RWPE2 (cell line): Measurements from ENCODE around the gene NANOS3.

Experiments
- ATAC-seq: fragments of 200-7000 bp; cut with Tn5 transposase; 3 replicates; pipeline ENCODE4 v1.9.1; 2021; ENCODE audit warnings: low read depth
- DNase-seq: peaks from one replicate; pipeline ENCODE4 v3.0.0-alpha.2; 2020; ENCODE audit warnings: low spot score
- H3K27ac ChIP-seq: fragments of 450-650 bp; 2 replicates; pipeline ENCODE4 v1.5.1; 2017; ENCODE audit warnings: mild to moderate bottlenecking; ENCODE audit not compliant: poor library complexity, severe bottlenecking
- H3K27me3 ChIP-seq: fragments of 250-450 bp; sonication (Bioruptor Pico); 2 replicates; pipeline ENCODE4 v1.5.1; 2021; ENCODE audit warnings: mild to moderate bottlenecking, moderate library complexity; ENCODE audit not compliant: insufficient read depth, poor library complexity, severe bottlenecking
- H3K36me3 ChIP-seq: fragments of 250-450 bp; sonication (Bioruptor Pico); 2 replicates; pipeline ENCODE4 v1.5.1; 2020; ENCODE audit warnings: low read depth, mild to moderate bottlenecking, moderate library complexity
- H3K4me1 ChIP-seq: fragments of 250-450 bp; sonication (Bioruptor Pico); 2 replicates; pipeline ENCODE4 v1.5.1; 2021; ENCODE audit warnings: mild to moderate bottlenecking, moderate library complexity; ENCODE audit not compliant: insufficient read depth, poor library complexity, severe bottlenecking
- H3K4me3 ChIP-seq: fragments of 250-450 bp; sonication (Bioruptor Pico); 2 replicates; pipeline ENCODE4 v1.5.1; 2021; ENCODE audit warnings: mild to moderate bottlenecking, moderate library complexity; ENCODE audit not compliant: severe bottlenecking
- H3K9me3 ChIP-seq: fragments of 250-450 bp; sonication (Bioruptor Pico); 2 replicates; pipeline ENCODE4 v1.5.1; 2021; ENCODE audit warnings: mild to moderate bottlenecking, moderate library complexity; ENCODE audit not compliant: severe bottlenecking
- TF ChIP-seq, protein P1 (sequence below): fragments of 450-650 bp; IDR thresholded peaks from one replicate; pipeline ENCODE4 v1.5.1; 2017; ENCODE audit warnings: mild to moderate bottlenecking, moderate library complexity; ENCODE audit not compliant: poor library complexity, severe bottlenecking

The NANOS3 gene

DNA sequence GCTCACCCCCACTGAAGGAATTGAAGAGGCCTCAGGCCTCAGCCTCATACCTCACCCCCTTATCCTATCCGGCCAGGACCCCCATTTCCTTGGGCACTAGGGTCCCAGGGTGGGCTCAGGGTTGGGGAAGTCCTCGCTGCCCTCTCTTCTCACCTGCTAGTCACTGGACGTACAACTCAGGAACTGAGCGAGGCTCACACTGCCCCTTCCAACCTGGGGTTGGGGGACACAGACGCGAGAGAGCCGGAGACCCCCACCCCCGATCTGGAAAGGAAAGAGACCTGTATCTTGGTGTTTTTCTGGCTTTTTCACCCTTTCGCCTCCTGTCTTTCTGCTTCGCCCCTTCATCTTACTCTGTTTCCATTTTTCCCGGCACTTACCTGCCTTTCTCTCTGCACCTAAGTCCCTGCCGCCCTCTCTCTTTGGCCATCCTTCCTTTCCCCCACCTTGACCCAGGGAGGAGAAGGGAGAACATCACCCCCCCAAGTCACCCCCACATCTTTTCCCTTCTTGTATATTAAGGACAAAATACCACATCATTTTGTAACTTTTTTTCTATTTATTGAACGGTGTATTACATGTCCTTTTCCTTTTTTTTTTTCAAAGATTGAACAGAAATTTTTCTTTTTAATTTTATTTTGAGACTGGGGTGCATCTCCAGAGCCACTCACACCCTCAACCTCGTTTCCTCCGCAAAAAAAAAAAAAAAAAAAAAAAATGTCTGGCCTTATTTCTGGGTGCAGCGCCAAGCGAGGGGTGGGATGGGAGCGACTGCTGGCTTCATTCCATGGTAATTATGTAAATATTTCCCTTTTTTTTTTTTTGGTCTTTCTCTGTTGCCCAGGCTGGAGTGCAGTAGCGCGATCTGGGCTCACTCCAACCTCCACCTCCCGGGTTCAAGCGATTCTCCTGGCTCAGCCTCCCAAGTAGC, 45.1 kb upstream of the NANOS3 start:
- DNase-seq, result no peak
- Histone ChIP-seq H3K27ac (peak overlapping the region; percentile 98), H3K36me3 (peaks cover 41% of the 10 kb centered on the region), H3K4me1 (peaks cover 16% of the 10 kb centered on the region), H3K9me3 (no peaks in the 10 kb centered on the region), H3K4me3 (no peak overlapping the region), H3K27me3 (no peaks in the 10 kb centered on the region)
- no peak for ATAC-seq
- TF ChIP-seq, protein P1, sequence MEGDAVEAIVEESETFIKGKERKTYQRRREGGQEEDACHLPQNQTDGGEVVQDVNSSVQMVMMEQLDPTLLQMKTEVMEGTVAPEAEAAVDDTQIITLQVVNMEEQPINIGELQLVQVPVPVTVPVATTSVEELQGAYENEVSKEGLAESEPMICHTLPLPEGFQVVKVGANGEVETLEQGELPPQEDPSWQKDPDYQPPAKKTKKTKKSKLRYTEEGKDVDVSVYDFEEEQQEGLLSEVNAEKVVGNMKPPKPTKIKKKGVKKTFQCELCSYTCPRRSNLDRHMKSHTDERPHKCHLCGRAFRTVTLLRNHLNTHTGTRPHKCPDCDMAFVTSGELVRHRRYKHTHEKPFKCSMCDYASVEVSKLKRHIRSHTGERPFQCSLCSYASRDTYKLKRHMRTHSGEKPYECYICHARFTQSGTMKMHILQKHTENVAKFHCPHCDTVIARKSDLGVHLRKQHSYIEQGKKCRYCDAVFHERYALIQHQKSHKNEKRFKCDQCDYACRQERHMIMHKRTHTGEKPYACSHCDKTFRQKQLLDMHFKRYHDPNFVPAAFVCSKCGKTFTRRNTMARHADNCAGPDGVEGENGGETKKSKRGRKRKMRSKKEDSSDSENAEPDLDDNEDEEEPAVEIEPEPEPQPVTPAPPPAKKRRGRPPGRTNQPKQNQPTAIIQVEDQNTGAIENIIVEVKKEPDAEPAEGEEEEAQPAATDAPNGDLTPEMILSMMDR, result no peak

DNA sequence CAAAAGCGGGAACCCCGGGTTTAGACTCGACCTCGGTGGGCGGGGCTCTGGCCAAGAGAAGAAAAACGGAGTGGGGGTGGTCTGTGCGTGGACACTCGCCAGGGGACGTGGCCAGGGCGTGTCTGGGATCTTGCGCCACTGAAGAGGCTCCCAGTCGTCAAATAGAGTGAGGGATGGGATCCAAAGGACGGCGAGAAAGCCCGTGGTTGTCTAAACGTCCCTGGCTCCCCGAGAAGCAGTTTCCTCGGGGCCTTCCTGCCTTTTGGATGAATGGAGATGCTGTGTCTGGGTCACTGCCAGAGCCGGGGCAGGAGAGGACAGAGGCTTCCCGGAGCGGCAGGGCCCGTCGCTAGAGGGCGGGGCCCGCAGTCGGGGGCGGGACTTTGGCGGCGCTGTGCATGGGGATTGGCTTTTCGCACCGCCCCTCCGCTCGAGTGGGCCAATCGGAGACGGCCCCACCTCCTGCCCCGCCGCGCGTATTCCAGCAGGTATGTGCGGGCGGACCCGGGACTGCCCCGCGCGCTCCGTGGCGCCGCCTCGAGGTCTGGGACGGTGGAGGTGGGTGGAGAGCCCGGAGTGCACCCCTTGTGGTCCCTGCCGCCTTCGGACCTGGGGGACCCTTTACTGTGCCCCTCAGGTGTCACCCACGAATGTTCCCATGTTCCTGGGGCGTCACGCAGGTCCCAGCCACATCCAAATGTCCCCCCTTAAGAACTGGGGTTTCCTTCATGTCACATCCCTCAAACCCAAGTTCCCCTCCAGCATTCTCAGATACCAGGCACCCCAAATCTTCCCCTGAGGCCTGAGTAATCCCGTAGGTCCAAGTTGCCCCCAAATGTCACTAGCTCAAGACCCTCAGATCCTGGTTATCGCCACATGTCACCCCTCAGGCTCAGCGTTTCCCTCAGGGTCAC, 43.3 kb upstream of the NANOS3 start:
- TF ChIP-seq, protein P1, result peak; percentile 73
- Histone ChIP-seq H3K4me3 (no peak overlapping the region), H3K27ac (peak overlapping the region; percentile 98)

DNA sequence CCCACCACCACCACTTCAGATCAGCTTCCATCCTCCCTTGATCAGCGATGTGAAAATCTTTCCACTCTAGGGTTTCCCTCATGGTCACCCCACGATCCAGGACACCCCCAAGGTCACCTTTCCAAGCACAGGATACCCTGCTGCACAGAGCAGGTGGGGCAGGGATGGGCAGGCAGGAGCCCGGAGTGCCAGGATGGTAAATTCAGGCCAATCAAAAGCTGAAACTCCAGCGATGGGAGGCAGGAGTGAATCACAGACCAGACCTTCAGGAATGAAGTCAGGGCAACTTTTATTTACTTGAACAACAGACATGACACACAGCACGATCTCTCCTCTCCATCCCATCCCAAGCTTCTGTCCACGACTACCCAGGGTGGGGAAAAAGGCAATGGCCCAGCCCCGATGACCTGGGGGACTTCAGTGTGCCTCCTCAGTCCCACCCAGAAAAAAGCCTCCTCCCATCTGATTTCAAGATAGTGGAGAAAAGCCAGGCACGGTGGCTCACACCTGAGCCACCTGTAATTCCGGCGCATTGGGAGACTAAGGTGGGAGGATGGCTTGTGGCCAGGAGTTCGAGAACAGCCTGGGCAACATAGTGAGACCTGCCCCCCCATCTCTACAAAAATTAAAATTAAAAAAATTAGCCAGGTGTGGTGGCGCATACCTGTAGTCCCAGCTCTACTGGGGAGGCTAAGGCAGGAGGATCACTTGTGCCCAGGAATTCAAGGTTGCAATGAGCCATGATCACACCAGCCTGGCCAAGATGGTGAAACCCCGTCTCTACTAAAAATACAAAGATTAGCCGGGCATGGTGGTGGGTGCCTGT, 42.5 kb upstream of the NANOS3 start:
- no peak for DNase-seq
- peaks cover 68% of the 10 kb centered on the region for H3K36me3 ChIP-seq
- no peaks in the 10 kb centered on the region for H3K27me3 ChIP-seq
- peak overlapping the region; percentile 98 for H3K27ac ChIP-seq
- peak; percentile 40 for ATAC-seq
- no peaks in the 10 kb centered on the region for H3K9me3 ChIP-seq
- H3K4me1 ChIP-seq, result peaks cover 29% of the 10 kb centered on the region
- no peak overlapping the region for H3K4me3 ChIP-seq
- TF ChIP-seq, protein P1, result no peak

More for the DNA sequence above, 43.3 kb upstream of the NANOS3 start:
- DNase-seq, result peak; percentile 94
- ATAC-seq, result peak; percentile 76
- no peaks in the 10 kb centered on the region for H3K9me3 ChIP-seq
- peaks cover 26% of the 10 kb centered on the region for H3K4me1 ChIP-seq
- H3K36me3 ChIP-seq, result peaks cover 59% of the 10 kb centered on the region
- no peaks in the 10 kb centered on the region for H3K27me3 ChIP-seq

DNA sequence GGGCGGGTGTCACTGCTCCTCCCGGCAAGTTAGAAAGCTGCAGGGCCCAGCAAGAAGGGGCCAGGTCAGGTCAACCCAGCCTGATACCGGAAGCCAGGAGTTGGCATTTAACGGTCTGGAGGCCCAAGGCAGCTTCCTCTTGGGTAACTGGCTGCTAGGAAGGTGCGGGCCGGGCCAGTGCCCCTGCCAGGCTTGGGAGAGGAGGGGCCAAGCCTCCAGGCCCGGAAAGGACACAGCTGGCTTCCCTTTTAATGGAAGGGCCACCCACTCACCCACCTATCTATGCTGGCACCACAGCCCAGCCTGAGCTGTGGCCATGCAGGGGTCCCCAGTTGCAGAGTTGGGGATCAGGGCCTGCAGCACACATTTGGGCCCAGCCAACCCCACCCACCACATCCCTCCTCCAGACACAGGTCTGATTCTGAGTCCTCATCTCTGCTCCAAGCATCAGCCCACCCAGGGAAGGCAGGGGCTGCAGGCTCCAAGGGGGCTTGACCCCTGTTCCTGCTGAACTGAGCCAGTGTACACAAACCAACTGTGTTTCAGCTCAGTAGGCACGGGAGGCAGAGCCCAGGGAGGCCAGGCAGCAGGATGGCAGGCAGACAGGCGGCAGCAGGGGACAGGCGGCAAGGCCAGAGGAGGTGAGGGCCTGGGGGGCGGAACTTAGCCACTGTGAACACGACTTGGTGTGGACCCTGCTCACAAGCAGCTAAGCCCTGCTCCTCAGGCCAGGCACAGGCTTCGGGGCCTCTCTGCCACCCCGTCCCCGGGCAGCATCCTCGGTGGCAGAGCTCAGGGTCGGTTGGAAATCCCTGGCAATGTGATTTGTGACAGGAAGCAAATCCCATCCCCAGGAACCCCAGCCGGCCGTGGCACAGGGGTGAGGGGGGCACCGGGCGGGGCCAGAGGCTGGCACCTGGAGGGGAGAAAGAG, 40.9 kb upstream of the NANOS3 start:
- ATAC-seq, result no peak
- H3K27me3 ChIP-seq, result no peaks in the 10 kb centered on the region
- TF ChIP-seq, protein P1, result no peak
- DNase-seq, result peak; percentile 62
- peaks cover 29% of the 10 kb centered on the region for H3K4me1 ChIP-seq
- H3K4me3 ChIP-seq, result no peak overlapping the region
- H3K27ac ChIP-seq, result peak overlapping the region; percentile 98
- no peaks in the 10 kb centered on the region for H3K9me3 ChIP-seq
- peaks cover 79% of the 10 kb centered on the region for H3K36me3 ChIP-seq
